ENCODE results near the gene NOS1AP.

- TF ChIP-seq CTCF (IDR thresholded peaks at IDR 0.05; ENCODE audit: low read depth, low read length): no peak
- TF ChIP-seq POLR2A (IDR thresholded peaks at IDR 0.05; ENCODE audit: extremely low read depth, insufficient read length): no peak
- TF ChIP-seq MAX (IDR thresholded peaks at IDR 0.05; ENCODE audit: low read depth, low read length): no peak
Observed at GRCh38 chr1:162142968-162143367, 73.5 kb downstream of the NOS1AP start.
